DND-41 (cell line): ENCODE data around the gene NANS.
A peak's percentile ranks its signal among the peaks of the same experiment; 100 is the strongest.

Experiments
- EZH2 ChIP-seq: IDR thresholded peaks from 3 replicates; pipeline ENCODE4 v1.6.1; 2012; ENCODE audit warnings: borderline replicate concordance, low read depth, mild to moderate bottlenecking, moderate library complexity, low read length, inconsistent platforms; ENCODE audit not compliant: severe bottlenecking
- TF ChIP-seq, protein P1 (sequence below): IDR thresholded peaks from 2 replicates; pipeline ENCODE4 v1.5.1; 2012; ENCODE audit warnings: borderline replicate concordance, low read length, moderate library complexity, mild to moderate bottlenecking; ENCODE audit not compliant: poor library complexity, severe bottlenecking; ENCODE audit errors: extremely low read depth

GRCh38 chr9:98117984-98118639 lies 61.6 kb downstream of the NANS start:
- TF ChIP-seq, protein P1, sequence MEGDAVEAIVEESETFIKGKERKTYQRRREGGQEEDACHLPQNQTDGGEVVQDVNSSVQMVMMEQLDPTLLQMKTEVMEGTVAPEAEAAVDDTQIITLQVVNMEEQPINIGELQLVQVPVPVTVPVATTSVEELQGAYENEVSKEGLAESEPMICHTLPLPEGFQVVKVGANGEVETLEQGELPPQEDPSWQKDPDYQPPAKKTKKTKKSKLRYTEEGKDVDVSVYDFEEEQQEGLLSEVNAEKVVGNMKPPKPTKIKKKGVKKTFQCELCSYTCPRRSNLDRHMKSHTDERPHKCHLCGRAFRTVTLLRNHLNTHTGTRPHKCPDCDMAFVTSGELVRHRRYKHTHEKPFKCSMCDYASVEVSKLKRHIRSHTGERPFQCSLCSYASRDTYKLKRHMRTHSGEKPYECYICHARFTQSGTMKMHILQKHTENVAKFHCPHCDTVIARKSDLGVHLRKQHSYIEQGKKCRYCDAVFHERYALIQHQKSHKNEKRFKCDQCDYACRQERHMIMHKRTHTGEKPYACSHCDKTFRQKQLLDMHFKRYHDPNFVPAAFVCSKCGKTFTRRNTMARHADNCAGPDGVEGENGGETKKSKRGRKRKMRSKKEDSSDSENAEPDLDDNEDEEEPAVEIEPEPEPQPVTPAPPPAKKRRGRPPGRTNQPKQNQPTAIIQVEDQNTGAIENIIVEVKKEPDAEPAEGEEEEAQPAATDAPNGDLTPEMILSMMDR = peak; percentile 60
- no peak for TF ChIP-seq EZH2
